Measurements from ENCODE around the gene TMED8.

Gene TMED8

DNA sequence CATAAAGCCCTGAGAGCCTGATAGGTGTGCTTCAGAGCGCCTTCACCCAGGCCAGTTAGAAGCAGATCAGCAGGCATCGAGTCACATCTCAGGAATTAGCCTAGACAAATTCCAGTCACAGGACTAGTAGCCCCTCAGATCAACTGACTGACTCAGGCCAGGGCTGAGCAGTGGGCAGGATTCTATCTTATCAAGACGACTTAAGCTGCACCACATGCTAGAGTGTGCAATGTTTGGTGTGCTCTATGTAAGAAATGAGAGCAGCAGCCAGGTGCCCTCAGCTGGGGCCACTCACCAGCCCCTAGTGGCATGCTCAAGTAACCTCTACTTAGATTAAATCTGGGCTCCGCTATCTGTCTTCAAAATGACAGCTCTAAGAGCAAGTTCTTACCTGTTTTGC, 86.2 kb downstream of the TMED8 start:
- TF ChIP-seq TAF1 (IDR thresholded peaks at IDR 0.05; ENCODE audit: low read depth, low read length) (no peak), POLR2AphosphoS5 (IDR thresholded peaks at IDR 0.05; ENCODE audit: low read depth, low read length) (no peak), SPI1 (IDR thresholded peaks at IDR 0.05; ENCODE audit: low read depth, low read length) (no peak), PAX5 (IDR thresholded peaks at IDR 0.05; ENCODE audit: insufficient read depth, low read length, severe bottlenecking) (no peak), POU2F2 (IDR thresholded peaks at IDR 0.05; ENCODE audit: low read depth, low read length) (no peak), POLR2A (IDR thresholded peaks at IDR 0.05; ENCODE audit: low read depth, low read length) (no peak)
- DNase-seq (ENCODE audit: insufficient read length, low spot score): no peak
- no peak for FAIRE-seq

DNA sequence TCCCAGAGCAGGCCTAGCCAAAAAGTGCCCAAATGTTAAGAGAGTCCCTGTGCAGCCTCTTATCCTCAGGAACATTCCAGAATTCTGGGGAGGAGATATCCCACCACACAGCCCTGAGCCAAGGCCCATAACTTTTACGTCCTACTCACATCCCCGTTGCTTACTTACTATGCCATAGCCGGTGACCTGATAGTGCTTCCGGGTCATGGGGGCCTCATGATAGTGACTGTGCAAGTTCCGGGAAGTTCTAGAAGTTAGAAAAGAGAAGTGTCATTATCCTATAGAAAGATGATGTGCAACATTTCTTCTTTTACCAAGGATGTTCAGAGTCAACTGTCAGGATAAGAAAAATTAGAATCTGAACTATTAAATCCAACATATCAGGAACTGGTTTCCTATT, 90.3 kb downstream of the TMED8 start:
- DNase-seq (ENCODE audit: insufficient read length, low spot score) (no peak), FAIRE-seq (no peak)
- no peak for TF ChIP-seq POU2F2 (IDR thresholded peaks at IDR 0.05; ENCODE audit: low read depth, low read length)
- no peak for TF ChIP-seq PAX5 (IDR thresholded peaks at IDR 0.05; ENCODE audit: insufficient read depth, low read length, severe bottlenecking)
- no peak for TF ChIP-seq POLR2A (IDR thresholded peaks at IDR 0.05; ENCODE audit: low read depth, low read length)
- no peak for TF ChIP-seq SPI1 (IDR thresholded peaks at IDR 0.05; ENCODE audit: low read depth, low read length)
- no peak for TF ChIP-seq TAF1 (IDR thresholded peaks at IDR 0.05; ENCODE audit: low read depth, low read length)
- TF ChIP-seq POLR2AphosphoS5 (IDR thresholded peaks at IDR 0.05; ENCODE audit: low read depth, low read length): no peak
